CD4-positive, alpha-beta T cell (primary cell): ENCODE data around the gene RUNDC1. TPM values are rescaled to one million over a fixed set of nuclear protein-coding genes. Genes with fewer than 3 reads are reported as not detected.

Experiments used
- ATAC-seq: fragments of 200-7000 bp; cut with Tn5 transposase; one replicate; pipeline ENCODE4 v1.10.0; 2022; ENCODE audit warnings: mild to moderate bottlenecking; ENCODE audit not compliant: poor library complexity
- CTCF ChIA-PET: fragments of 350-600 bp; sonication (Branson Sonifier 250); formaldehyde crosslinking; loops from one replicate; lab custom pipeline; 2021; ENCODE audit warnings: antibody characterized with exemption, inconsistent platforms; lab: Charles Lee
- POLR2A ChIA-PET: fragments of 350-600 bp; sonication (Branson Sonifier 250); formaldehyde crosslinking; loops from one replicate; lab custom pipeline; 2021; ENCODE audit warnings: antibody characterized with exemption, inconsistent platforms; lab: Charles Lee
- DNase-seq, 14 experiments: peaks; one replicate each; pipeline ENCODE4 v3.0.0-alpha.2; 2013 to 2020; ENCODE audit warnings: mixed read lengths in 2 of 14
- H3K27ac ChIP-seq, 2 donors: one replicate each; pipeline versions ENCODE4 v1.5.1 to v1.7.0; 2013; ENCODE audit warnings: low read length in 2 of 2, low read depth in 1 of 2, mild to moderate bottlenecking in 1 of 2
- H3K27me3 ChIP-seq, 2 experiments: 1 replicate in 1 of 2; 2 replicates in 1 of 2; pipeline versions ENCODE4 v1.6.1 to v1.7.0; 2013; ENCODE audit warnings: low read length in 2 of 2, control low read depth in 1 of 2, mild to moderate bottlenecking in 1 of 2, moderate library complexity in 1 of 2; ENCODE audit not compliant: insufficient read depth in 2 of 2, control insufficient read depth in 1 of 2
- H3K36me3 ChIP-seq: one replicate; pipeline ENCODE4 v1.6.1; 2013; ENCODE audit warnings: low read length, control low read depth; ENCODE audit not compliant: insufficient read depth
- H3K4me1 ChIP-seq: one replicate; pipeline ENCODE4 v1.6.1; 2013; ENCODE audit warnings: low read length, control low read depth; ENCODE audit not compliant: insufficient read depth
- H3K4me3 ChIP-seq: one replicate; pipeline ENCODE4 v1.5.1; 2013; ENCODE audit warnings: mild to moderate bottlenecking, low read length, moderate library complexity
- H3K9me3 ChIP-seq, 2 experiments: 1 replicate in 1 of 2; 2 replicates in 1 of 2; pipeline versions ENCODE4 v1.6.1 to v1.7.0; 2013; ENCODE audit warnings: low read length in 2 of 2, mild to moderate bottlenecking in 2 of 2, control low read depth in 1 of 2, moderate library complexity in 1 of 2; ENCODE audit not compliant: control insufficient read depth in 1 of 2, insufficient read depth in 1 of 2
- H3K27ac Mint-ChIP-seq: one replicate; pipeline ENCODE4 v1.8.0; 2020; ENCODE audit warnings: mixed read lengths
- H3K27me3 Mint-ChIP-seq: one replicate; pipeline ENCODE4 v1.8.0; 2021; ENCODE audit warnings: mixed read lengths
- H3K36me3 Mint-ChIP-seq: one replicate; pipeline ENCODE4 v1.8.0; 2021; ENCODE audit warnings: low read depth, mixed read lengths
- H3K4me1 Mint-ChIP-seq: one replicate; pipeline ENCODE4 v1.8.0; 2021; ENCODE audit warnings: low read depth, mixed read lengths
- H3K4me3 Mint-ChIP-seq: one replicate; pipeline ENCODE4 v1.8.0; 2020; ENCODE audit warnings: mild to moderate bottlenecking, mixed read lengths
- H3K9me3 Mint-ChIP-seq: one replicate; pipeline ENCODE4 v1.8.0; 2020; ENCODE audit warnings: mixed read lengths
- CTCF ChIP-seq: fragments of 200-600 bp; IDR thresholded peaks from one replicate; pipeline ENCODE4 v1.8.0; 2022; ENCODE audit warnings: antibody characterized with exemption, mild to moderate bottlenecking
- intact Hi-C, 2 experiments: fragments of 100-400 bp; cut with DNase I in 1 of 2; cut with micrococcal nuclease in 1 of 2; formaldehyde crosslinking; loops; one replicate each; pipeline versions ENCODE4 v1.15.1 to v1.9.0; 2023 to 2025; cut with DNase I, micrococcal nuclease
- total RNA-seq, 174 experiments: library from RNA in 2 of 174; stranded (reverse) in 2 of 174; gene quantifications; one replicate each; pipeline ENCODE4 v1.2.3 and lab custom pipeline; 2021 to 2026

RUNDC1 gene
- total RNA-seq, 2 experiments from 2014 or later, result 11.6 to 11.7 TPM

DNA sequence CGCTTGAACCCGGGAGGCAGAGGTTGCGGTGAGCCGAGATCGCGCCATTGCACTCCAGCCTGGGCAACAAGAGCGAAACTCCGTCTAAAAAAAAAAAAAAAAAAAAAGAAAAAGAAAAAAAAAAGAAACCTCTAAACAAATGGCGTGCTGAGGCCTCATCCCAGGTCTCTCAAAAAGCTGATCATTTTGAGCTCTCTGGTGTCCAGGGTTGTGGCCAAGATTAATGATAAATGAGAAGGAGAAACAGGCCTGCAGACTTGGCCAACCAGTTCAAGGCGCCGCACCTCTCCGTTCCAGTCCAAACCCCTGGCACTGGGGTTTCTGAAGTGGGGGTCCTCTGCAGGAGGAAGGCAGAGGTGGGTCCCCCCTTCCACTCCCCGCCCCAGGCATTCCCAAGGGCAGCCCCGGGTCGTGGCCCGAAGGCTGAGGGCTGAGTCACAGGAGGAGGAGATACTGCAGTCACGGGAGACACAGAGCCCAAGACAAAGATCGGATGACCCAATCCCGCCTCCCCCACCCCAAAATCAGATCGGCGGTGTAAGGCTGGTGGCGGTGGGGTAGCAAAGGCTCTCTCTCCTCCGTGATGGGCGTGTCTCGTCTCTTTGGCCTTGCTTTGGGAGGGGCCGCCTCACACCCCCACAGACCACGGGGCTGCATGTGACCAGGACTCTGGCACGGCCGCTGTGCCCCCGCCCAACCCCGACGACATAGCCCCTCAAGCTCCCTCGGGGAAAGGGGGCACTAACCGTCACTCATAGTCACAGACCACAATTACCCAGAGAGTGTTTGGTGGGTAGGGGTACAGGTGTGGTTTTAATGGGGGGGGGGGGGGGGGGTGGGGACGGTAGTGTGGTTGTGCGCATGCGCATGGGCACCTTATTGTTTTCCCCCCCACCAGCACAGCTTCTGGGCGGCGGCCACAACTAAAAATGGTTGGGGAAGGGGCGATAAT is 40.7 kb downstream of the RUNDC1 start:
- no peak for ATAC-seq
- H3K4me1 Mint-ChIP-seq, result peaks cover 50% of the 10 kb centered on the region
- CTCF ChIA-PET, result interaction anchor here (1.4 kb wide), 1 partner anchor 23 kb away, joined by 4 read pairs; the partner anchor contains the start of gene RPL27

DNA sequence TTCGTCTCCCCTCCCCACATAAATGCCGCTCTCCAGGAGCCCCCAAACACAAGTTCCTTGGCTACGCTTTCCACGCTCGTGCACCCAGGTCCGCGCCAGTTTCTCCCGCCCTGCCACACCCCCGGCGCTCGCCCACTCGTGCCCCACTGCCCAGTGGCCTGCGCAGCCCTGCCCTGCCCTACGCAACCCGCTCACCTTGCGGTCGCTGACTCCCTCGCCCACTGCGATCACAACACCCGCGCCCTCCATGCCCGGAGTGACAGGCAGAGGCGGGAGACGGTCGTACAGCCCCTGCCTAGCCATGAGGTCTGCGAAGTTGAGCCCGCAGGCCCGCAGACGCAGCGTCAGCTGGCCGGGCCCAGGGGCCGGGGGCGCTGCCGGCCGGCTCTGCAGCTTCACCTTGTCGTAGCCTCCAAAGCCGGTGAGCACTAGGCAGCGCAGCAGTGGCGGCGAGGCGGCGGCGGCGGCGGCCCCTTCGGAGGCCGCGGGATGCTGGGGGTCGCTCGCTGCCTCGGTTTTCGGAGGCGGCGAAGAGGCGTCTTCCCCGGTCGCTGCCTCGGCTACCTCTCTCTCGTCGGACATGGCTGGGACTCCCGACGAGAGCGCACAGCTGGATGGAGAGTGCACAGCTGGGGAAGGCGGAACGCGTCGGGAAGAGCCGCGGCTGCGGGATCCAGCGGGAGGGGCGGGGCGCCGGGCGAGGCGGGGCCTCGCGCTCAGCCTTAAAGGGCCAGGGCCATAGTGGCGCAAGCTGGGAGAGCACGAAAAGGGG is 41.6 kb downstream of the RUNDC1 start, which contains the start of gene VAT1:
TSS of gene VAT1 (minus strand) at position 645 of the 772 bp plus-strand sequence. CDS start at position 582, 63 bp downstream.
- H3K36me3 Mint-ChIP-seq, result no peaks in the 10 kb centered on the region
- peak within 1 kb of the TSS in 1 of 2 donors; percentile 9 for H3K27ac ChIP-seq
- ATAC-seq (peak; percentile 45), DNase-seq (peak; percentile 30 to 81 (median 58))
- H3K9me3 ChIP-seq, result no peaks in the 10 kb centered on the region
- H3K9me3 Mint-ChIP-seq, result no peaks in the 10 kb centered on the region
- H3K4me3 Mint-ChIP-seq, result peak within 1 kb of the TSS; percentile 93
- peak within 1 kb of the TSS; percentile 70 for H3K27ac Mint-ChIP-seq
- ChIA-PET CTCF (interaction anchor here (1.4 kb wide), 1 partner anchor 24 kb away, joined by 4 read pairs; the partner anchor contains the start of gene RPL27), POLR2A (interaction anchor here (0.5 to 4.1 kb wide), 9 partner anchors 15 to 348 kb away, joined by 3 to 24 read pairs (median 5); partner anchors contain the start of genes IFI35, NBR1, RPL27 and TMEM106A)
- no peak for TF ChIP-seq CTCF
- no peaks in the 10 kb centered on the region for H3K27me3 Mint-ChIP-seq
- intact Hi-C loops, result loop anchor here (1.0 to 10.0 kb wide), 6 partner anchors 15 to 365 kb away; partner anchors contain the start of genes IFI35 (in 2 of the 2), BRCA1 (in 1 of the 2), RPL27 (in 1 of the 2) and TMEM106A (in 1 of the 2)
- H3K36me3 ChIP-seq, result no peaks in the 10 kb centered on the region
- H3K4me3 ChIP-seq, result peak within 1 kb of the TSS; percentile 78
- H3K4me1 ChIP-seq, result peaks cover 56% of the 10 kb centered on the region
- peaks cover 50% of the 10 kb centered on the region for H3K4me1 Mint-ChIP-seq
- H3K27me3 ChIP-seq, result no peaks in the 10 kb centered on the region

More for the DNA sequence above, 40.7 kb downstream of the RUNDC1 start:
- no peak for TF ChIP-seq CTCF
- DNase-seq, result peak in 11 of 14 experiments; percentile 20 to 76 (median 37)
- H3K27ac Mint-ChIP-seq, result peak overlapping the region; percentile 70
- H3K27ac ChIP-seq, result peak overlapping the region in 1 of 2 donors; percentile 9
- H3K4me3 ChIP-seq, result peak overlapping the region; percentile 78
- no peaks in the 10 kb centered on the region for H3K27me3 Mint-ChIP-seq
- H3K4me3 Mint-ChIP-seq, result peak overlapping the region; percentile 93
- no peaks in the 10 kb centered on the region for H3K9me3 Mint-ChIP-seq
- H3K9me3 ChIP-seq, result no peaks in the 10 kb centered on the region
- peaks cover 6% of the 10 kb centered on the region for H3K36me3 Mint-ChIP-seq
- POLR2A ChIA-PET, result interaction anchor here (1.1 to 4.1 kb wide), 7 partner anchors 15 to 347 kb away, joined by 4 to 24 read pairs (median 9); partner anchors contain the start of genes IFI35, RPL27 and TMEM106A
- intact Hi-C loops, result loop anchor here (2.0 to 10.0 kb wide), 5 partner anchors 14 to 366 kb away; partner anchors contain the start of genes IFI35 (in 2 of the 2), BRCA1 (in 1 of the 2) and TMEM106A (in 1 of the 2)
- H3K4me1 ChIP-seq, result peaks cover 56% of the 10 kb centered on the region
- H3K27me3 ChIP-seq, result no peaks in the 10 kb centered on the region
- peaks cover 5% of the 10 kb centered on the region for H3K36me3 ChIP-seq
